T-helper 17 cell (primary cell): ENCODE results near the gene RPS10. TPM values are rescaled to one million over a fixed set of nuclear protein-coding genes. Genes with fewer than 3 reads are reported as not detected.
"Not testable (repeated sequence)": the region's sequence is repeated elsewhere in the genome, so short reads cannot be mapped to it uniquely, and the experiment has no call there.

Source experiments
- ATAC-seq: fragments of 150-1000 bp; cut with Tn5 transposase; 2 replicates; pipeline ENCODE4 v1.10.0; 2021; ENCODE audit warnings: mild to moderate bottlenecking, moderate library complexity
- DNase-seq, 3 donors: peaks; one replicate each; pipeline versions ENCODE4 v3.0.0 to v3.0.0-alpha.2; 2020 to 2021
- H3K9me3 ChIP-seq: one replicate; pipeline ENCODE4 v1.7.0; 2013; ENCODE audit warnings: low read length, mild to moderate bottlenecking; ENCODE audit not compliant: control insufficient read depth, poor library complexity, severe bottlenecking
- H3K27ac Mint-ChIP-seq: one replicate; pipeline ENCODE4 v1.8.0; 2022; ENCODE audit warnings: mild to moderate bottlenecking, moderate library complexity, mixed read lengths
- H3K27me3 Mint-ChIP-seq: one replicate; pipeline ENCODE4 v1.8.0; 2022; ENCODE audit warnings: mixed read lengths
- H3K36me3 Mint-ChIP-seq: one replicate; pipeline ENCODE4 v1.8.0; 2022; ENCODE audit warnings: low read depth, mixed read lengths
- H3K4me1 Mint-ChIP-seq: one replicate; pipeline ENCODE4 v1.8.0; 2022; ENCODE audit warnings: mild to moderate bottlenecking, mixed read lengths
- H3K4me3 Mint-ChIP-seq: one replicate; pipeline ENCODE4 v1.8.0; 2022; ENCODE audit warnings: mild to moderate bottlenecking, moderate library complexity, mixed read lengths
- total RNA-seq, 4 donors: library from RNA in 2 of 4; stranded (reverse) in 2 of 4; gene quantifications; one replicate each; pipeline ENCODE4 v1.2.3 and lab custom pipeline; 2022 to 2026

The RPS10 gene
- total RNA-seq, 2 donors from 2014 or later = 2,447 to 2,547 TPM

DNA sequence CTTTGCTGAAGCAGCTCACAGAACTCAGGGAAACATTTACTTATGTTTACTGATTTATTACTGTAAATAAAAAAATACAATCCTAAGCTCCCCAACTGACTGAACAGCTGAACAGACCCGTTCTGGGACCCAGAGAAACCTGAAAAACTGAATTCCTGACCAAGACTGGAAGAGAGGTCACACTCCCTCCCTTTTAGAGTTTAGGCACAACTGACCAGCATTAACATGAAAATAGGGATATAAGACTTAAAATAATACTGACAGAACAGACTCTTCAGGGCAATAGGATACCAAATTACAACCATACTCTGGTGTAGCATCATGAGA is 11.7 kb upstream of the RPS10 start:
- ATAC-seq (no peak), DNase-seq (no peak)
- peaks cover 2% of the 10 kb centered on the region for H3K4me1 Mint-ChIP-seq
- H3K27ac Mint-ChIP-seq = no peak overlapping the region
- H3K27me3 Mint-ChIP-seq = no peaks in the 10 kb centered on the region
- H3K9me3 ChIP-seq = no peaks in the 10 kb centered on the region
- no peaks in the 10 kb centered on the region for H3K36me3 Mint-ChIP-seq
- no peak overlapping the region for H3K4me3 Mint-ChIP-seq

DNA sequence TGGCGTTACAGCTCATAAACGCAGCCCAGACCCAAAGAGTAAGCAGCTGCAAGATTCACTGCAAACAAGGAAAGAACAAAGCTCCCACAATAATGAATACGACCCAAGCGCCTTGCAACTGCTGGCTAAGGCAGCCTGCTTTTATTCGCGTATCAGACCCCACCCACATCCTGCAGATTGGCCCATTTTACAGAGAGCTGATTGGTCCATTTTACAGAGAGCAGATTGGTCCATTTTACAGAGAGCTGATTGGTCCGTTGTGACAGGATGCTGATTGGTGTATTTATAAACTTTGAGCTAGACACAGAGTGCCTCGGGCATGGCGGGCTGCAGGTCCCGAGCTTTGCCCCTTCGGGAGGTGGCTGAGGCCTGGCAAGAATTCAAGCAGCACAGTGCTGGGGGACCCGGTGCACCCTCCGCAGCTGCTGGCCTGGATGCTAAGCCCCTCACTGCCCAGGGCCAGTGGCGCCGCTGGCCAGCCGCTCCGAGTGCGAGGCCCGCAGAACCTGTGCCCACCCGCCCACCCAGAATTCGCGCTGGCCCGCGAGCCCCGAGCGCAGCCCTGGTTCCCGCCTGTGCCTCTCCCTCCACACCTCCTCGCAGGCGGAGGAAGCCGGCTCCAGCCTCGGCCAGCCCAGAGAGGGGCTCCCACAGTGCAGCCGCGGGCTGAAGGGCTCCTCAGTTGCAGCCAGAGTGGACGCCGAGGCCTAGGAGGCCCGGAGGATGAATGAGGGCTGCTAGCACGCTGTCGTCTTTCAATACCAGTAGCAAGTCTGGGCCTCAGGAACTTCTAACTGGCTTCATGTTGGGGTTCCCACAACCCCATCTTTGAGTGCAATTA is 11.2 kb upstream of the RPS10 start:
- Mint-ChIP-seq H3K4me1 (peaks cover 2% of the 10 kb centered on the region), H3K4me3 (no peak overlapping the region), H3K27ac (no peak overlapping the region), H3K36me3 (no peaks in the 10 kb centered on the region), H3K27me3 (no peaks in the 10 kb centered on the region)
- DNase-seq = no peak
- ATAC-seq = no peak
- H3K9me3 ChIP-seq = no peaks in the 10 kb centered on the region

DNA sequence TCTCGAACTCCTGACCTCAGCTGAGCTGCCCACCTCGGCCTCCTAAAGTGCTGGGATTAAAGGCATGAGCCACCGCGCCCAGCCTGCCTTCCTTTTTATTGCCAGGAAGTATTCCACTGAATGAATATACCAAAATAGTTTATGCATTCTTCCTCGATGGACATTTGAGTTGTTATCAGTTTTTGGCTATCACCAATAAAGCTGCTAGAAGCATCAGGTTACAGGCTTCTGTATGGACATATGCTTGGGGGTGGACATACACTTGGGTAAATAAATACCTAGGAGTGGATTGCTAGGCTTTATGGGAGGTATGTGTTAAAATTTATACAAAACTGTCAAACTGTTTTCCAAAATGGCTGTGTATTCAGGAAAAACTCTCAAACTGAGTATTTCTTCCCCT is 10.0 kb upstream of the RPS10 start:
- H3K36me3 Mint-ChIP-seq = no peaks in the 10 kb centered on the region
- H3K27ac Mint-ChIP-seq = no peak overlapping the region
- DNase-seq = no peak
- ATAC-seq = no peak
- no peak overlapping the region for H3K4me3 Mint-ChIP-seq
- H3K27me3 Mint-ChIP-seq = peaks cover 5% of the 10 kb centered on the region
- no peaks in the 10 kb centered on the region for H3K9me3 ChIP-seq
- H3K4me1 Mint-ChIP-seq = no peaks in the 10 kb centered on the region

DNA sequence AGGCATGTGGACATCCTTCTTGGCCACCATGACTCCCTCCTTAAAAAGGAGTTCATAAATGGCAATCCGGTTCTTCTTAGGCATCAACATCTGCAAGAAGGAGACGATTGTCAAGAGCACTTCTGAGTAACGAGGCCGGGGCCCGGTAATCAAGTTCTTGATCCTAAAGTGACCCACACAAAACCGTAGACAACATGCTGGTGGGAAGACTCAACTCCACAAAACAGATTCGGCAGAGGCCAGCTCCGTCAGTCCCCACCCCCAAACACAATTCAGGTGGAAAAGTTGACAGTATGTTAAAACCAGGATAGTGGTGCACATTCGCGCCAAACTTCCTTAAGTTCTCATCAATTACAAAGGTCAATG is 754 bp downstream of the RPS10 start:
- Mint-ChIP-seq H3K27me3 (no peaks in the 10 kb centered on the region), H3K4me3 (peak overlapping the region; percentile 98), H3K36me3 (no peaks in the 10 kb centered on the region), H3K27ac (peak overlapping the region; percentile 98), H3K4me1 (peaks cover 16% of the 10 kb centered on the region)
- ATAC-seq (no peak), DNase-seq (no peak)
- H3K9me3 ChIP-seq = no peaks in the 10 kb centered on the region

DNA sequence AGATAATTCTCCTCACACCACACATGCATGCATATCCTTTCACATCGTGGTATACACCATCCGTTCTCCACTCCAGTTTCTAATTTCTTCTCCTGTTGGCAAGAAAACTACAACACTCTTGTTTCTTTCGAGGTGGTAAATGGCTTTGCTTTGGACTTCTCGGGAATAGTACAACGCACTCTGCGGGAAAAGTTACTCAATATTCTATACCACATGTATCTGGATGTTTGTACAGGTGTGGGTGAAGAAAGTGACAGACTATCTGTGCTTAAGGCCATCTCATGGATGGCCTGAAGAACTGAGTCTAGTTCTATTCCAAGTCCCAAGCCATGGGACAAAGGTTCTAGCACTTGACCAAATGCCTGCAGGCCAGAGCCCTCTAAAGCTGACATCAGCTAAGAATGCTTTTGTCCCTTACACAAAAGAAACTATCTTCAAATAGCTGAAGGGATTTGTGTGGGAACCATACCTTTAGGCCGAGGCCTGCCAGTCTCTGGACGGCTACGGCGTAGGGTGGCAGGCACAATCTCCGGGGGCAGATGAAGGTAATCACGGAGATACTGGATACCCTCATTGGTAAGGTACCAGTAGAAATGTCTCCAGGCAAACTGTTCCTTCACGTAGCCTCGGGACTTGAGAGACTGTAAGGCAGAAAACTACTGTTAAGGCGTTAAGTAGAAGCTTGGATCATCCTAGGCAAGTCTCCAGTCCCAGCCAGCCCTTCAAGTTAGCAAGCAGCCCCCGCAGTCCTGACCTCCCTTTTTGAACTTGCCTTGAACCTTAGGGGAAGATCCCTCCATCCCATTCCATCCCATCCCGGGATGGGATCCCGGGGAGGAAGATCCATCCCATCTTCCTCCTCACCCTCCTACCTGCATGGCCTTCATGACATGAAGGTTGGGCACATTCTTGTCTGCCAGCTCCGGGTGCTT is 1.4 kb downstream of the RPS10 start:
- Mint-ChIP-seq H3K27me3 (no peaks in the 10 kb centered on the region), H3K4me3 (peak overlapping the region; percentile 98), H3K27ac (peak overlapping the region; percentile 98), H3K36me3 (no peaks in the 10 kb centered on the region), H3K4me1 (peaks cover 16% of the 10 kb centered on the region)
- no peaks in the 10 kb centered on the region for H3K9me3 ChIP-seq
- DNase-seq (no peak), ATAC-seq (no peak)

DNA sequence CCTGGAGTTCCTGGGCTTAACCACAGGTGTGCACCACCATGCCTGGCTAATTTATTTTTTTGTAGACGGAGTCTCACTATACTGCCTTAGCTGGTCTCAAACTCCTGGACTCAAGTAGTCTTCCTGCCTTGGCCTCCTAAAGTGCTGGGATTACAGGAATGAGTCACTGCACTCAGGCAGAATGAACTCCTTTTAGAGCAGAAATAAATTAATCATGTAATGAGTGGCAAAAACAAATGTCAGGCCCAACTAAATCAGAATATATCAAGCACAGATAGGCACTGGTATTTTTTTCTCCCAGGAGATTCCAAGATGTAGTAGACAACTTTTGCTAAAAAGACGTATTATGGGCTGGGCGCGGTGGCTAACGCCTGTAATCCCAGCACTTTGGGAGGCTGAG is 2.6 kb downstream of the RPS10 start:
- no peak overlapping the region for H3K27ac Mint-ChIP-seq

DNA sequence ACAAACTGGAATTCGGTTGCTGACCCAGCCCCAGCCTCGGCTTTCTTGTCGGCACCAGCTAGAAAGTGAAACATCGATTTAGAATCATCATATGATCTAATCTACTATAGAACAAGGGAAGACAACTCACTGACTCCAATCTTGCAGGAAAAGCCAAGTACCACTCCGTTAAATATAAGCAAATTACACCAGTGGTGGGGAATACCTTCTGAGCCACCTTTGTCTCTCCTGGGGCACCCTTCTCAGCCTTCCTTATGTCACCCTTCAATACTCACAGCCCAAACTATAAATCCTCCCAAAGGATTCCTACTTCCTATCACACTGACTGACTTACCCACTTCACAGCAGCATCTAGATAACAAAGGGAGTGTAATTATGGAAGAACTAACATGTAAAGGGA is 7.5 kb downstream of the RPS10 start:
- H3K4me3 Mint-ChIP-seq = no peak overlapping the region
- DNase-seq = no peak
- peaks cover 3% of the 10 kb centered on the region for H3K36me3 Mint-ChIP-seq
- no peaks in the 10 kb centered on the region for H3K9me3 ChIP-seq
- H3K27ac Mint-ChIP-seq = no peak overlapping the region
- no peak for ATAC-seq
- peaks cover 8% of the 10 kb centered on the region for H3K4me1 Mint-ChIP-seq
- no peaks in the 10 kb centered on the region for H3K27me3 Mint-ChIP-seq

More for the DNA sequence above, 2.6 kb downstream of the RPS10 start:
- DNase-seq = no peak
- ATAC-seq = no peak
- H3K27me3 Mint-ChIP-seq = no peaks in the 10 kb centered on the region
- no peaks in the 10 kb centered on the region for H3K9me3 ChIP-seq
- peaks cover 3% of the 10 kb centered on the region for H3K36me3 Mint-ChIP-seq
- peaks cover 18% of the 10 kb centered on the region for H3K4me1 Mint-ChIP-seq
- H3K4me3 Mint-ChIP-seq = no peak overlapping the region

DNA sequence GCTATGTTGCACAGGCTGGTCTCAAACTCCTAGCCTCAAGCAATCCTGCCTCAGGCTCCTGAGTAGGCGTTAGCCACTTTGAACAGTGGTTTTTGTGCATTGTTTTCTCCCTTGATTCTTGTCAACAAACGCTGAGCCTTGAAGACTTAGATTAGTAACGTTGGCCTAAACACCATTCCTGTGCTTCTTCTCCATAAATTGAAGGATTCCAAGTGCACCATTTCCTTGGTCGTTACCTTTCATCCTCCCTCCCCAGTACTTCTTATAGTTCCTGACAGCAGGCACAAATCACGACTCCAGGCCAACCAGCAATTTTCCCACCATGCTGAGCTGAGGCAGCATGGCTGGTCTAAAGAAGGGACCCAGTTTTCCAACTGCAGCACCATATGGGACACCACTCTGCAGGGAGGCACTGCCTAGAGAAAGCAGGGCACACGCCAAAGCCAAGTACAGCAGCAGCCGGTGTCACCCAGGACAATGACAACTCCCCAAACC is 8.9 kb downstream of the RPS10 start:
- Mint-ChIP-seq H3K27ac (no peak overlapping the region), H3K36me3 (peaks cover 3% of the 10 kb centered on the region), H3K4me3 (no peak overlapping the region), H3K4me1 (peaks cover 10% of the 10 kb centered on the region), H3K27me3 (no peaks in the 10 kb centered on the region)
- ATAC-seq (no peak), DNase-seq (no peak)
- H3K9me3 ChIP-seq = no peaks in the 10 kb centered on the region

DNA sequence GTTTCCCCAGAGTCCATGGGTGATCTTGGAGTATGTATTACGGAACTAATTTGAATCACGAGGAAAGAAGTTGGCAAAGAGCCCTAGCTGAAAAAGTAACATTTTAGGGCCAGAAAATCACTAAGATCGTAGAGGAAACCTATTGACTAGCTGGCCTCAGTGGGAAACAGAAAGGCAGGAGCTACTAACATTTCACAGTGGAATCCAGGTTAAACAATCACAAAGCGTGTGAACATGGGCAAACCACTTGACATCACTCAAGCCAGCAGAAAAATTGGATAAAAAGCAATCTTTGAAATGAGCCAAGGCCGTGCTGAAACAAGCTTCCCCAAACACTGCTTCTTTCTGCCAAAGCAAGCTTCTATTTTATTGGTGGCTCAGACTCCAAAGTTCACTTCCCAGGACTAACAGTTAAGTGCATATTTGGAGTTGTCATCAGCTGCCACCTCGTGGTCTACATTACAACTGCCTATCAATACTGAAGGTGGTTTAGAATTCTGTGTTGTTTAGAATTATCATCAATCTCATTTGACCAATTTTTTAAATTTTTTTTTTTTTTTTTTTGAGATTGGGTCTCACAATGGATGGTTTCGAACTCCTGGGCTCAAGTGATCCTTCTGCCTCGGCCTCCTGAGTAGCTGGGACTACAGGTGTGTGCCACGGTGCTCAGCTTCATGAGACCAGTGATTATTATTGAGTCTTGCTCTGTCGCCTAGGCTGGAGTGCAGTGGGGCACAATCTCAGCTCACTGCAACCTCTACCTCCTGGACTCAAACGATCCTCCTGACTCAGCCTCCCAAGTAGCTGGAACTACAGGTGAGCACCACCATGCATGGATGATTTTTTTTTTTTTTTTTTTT is 10.6 kb downstream of the RPS10 start:
- peak; percentile 83 for ATAC-seq
- peak in 2 of 3 donors; percentile 16 for DNase-seq
- peak overlapping the region; percentile 47 for H3K27ac Mint-ChIP-seq
- peaks cover 7% of the 10 kb centered on the region for H3K4me1 Mint-ChIP-seq
- H3K27me3 Mint-ChIP-seq = no peaks in the 10 kb centered on the region
- no peak overlapping the region for H3K4me3 Mint-ChIP-seq
- no peaks in the 10 kb centered on the region for H3K9me3 ChIP-seq
- peaks cover 3% of the 10 kb centered on the region for H3K36me3 Mint-ChIP-seq

DNA sequence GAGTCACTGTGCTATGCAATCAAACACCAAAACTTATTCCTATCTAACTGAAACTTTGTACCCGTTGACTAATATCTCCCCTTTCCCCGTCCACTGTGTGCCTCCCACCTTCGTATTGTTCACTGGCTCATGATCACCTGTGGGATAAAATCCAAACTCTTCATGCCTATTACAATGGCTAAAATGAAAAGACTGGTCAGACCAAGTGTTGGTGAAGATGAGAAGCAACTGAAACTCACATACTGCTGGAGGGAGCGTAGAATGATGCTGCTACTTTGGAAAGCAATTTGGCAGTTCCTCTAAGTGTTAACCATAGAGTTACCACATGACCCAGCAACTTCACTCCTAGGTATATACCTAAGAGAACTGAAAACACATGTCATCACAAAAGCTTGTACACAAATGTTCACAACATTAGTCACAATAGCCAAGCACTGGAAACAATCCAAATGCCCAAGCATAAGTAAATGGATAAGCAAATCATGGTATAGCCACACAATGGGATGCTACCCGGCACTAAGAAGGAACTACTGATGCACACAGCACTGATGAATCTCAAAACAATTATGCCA is 13.1 kb downstream of the RPS10 start:
- H3K27ac Mint-ChIP-seq = no peak overlapping the region
- H3K4me1 Mint-ChIP-seq = peaks cover 5% of the 10 kb centered on the region
- no peaks in the 10 kb centered on the region for H3K36me3 Mint-ChIP-seq
- H3K4me3 Mint-ChIP-seq = no peak overlapping the region
- H3K9me3 ChIP-seq = no peaks in the 10 kb centered on the region
- no peaks in the 10 kb centered on the region for H3K27me3 Mint-ChIP-seq
- ATAC-seq (no peak), DNase-seq (no peak)

DNA sequence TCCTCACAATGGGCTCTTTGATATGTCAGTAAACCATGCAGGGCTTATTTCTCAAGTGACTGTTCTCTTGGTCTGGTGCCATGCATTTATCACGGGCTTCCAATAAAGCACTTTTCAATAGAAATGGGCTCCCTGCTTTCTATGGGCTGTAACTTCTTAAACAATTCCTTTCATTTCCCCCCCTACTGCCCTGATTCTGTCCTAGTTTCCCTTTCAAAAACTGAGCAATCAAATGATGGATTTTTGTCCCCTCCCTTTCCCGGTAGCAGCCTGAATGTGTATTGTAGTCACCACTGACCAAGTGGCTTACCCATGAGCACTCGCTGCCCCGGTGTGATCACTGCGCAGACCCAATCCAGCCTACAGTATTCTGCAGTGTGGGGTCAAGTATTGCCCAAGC is 13.9 kb downstream of the RPS10 start:
- no peak overlapping the region for H3K4me3 Mint-ChIP-seq
- no peak for ATAC-seq
- no peak overlapping the region for H3K27ac Mint-ChIP-seq
- no peak for DNase-seq
- no peaks in the 10 kb centered on the region for H3K9me3 ChIP-seq
- H3K27me3 Mint-ChIP-seq = no peaks in the 10 kb centered on the region
- no peaks in the 10 kb centered on the region for H3K36me3 Mint-ChIP-seq
- peaks cover 3% of the 10 kb centered on the region for H3K4me1 Mint-ChIP-seq

DNA sequence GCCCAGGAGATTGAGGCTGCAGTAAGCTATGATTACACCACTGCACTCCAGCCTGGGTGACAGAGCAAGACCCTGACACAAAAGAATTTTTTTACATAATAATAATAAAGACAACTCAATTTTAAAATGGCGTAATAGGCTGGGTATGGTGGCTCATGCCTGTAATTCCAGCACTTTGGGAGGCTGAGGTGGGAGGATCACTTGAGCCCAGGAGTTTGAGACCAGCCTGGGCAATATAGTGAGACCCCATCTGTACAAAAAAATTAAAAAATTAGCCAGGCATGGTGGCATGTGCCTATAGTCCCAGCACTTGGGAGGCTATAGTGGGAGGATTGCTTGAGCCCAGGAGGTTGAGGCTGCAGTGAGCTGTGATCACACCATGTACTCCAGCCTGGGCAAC is 18.0 kb downstream of the RPS10 start:
- not testable (repeated sequence) for H3K4me3 Mint-ChIP-seq, H3K36me3 Mint-ChIP-seq, H3K27ac Mint-ChIP-seq, H3K4me1 Mint-ChIP-seq, H3K27me3 Mint-ChIP-seq, H3K9me3 ChIP-seq, ATAC-seq, DNase-seq
